Measurements from ENCODE around the gene DST.

DST gene

DNA sequence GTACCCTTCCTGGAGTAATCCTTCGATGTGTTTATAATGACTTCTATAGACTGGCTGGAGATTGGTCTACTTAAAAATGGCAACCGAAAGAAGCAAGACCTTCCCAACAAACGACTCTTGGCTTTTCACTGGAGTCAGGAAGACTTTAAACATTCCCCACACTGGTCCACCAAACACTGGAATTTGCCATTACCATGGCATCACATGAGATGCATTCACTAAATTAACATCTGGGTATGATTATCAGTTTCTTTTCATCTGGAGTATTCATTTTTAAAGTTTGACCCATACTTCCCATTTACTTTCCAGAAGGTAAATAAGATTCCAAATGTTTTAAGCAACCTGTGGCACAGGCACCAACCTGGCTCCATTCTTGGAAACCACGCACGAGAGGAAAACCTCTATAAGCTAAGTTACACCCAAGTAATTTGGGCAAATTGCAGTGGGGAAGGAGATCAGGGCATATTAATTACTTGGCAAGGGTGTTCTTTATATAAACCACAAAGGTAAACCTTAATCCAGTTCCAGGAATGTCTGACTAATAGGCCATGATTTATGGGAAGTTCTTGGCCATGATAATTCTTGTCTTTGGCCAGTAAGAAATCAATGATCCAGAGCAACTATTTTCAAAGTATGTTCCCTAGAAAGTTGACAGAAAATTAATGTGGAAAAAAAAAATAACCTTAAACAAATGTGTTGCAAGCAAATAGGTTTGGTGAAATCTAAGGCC lies 205.4 kb downstream of the DST start:
- H3K4me3 ChIP-seq (ENCODE audit: low read length), result no peak overlapping the region
- peak; percentile 23 for DNase-seq (ENCODE audit: low read depth)
- TF ChIP-seq, protein P1, sequence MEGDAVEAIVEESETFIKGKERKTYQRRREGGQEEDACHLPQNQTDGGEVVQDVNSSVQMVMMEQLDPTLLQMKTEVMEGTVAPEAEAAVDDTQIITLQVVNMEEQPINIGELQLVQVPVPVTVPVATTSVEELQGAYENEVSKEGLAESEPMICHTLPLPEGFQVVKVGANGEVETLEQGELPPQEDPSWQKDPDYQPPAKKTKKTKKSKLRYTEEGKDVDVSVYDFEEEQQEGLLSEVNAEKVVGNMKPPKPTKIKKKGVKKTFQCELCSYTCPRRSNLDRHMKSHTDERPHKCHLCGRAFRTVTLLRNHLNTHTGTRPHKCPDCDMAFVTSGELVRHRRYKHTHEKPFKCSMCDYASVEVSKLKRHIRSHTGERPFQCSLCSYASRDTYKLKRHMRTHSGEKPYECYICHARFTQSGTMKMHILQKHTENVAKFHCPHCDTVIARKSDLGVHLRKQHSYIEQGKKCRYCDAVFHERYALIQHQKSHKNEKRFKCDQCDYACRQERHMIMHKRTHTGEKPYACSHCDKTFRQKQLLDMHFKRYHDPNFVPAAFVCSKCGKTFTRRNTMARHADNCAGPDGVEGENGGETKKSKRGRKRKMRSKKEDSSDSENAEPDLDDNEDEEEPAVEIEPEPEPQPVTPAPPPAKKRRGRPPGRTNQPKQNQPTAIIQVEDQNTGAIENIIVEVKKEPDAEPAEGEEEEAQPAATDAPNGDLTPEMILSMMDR (conservative IDR thresholded peaks at IDR 0.05; ENCODE audit: low read length), result no peak

DNA sequence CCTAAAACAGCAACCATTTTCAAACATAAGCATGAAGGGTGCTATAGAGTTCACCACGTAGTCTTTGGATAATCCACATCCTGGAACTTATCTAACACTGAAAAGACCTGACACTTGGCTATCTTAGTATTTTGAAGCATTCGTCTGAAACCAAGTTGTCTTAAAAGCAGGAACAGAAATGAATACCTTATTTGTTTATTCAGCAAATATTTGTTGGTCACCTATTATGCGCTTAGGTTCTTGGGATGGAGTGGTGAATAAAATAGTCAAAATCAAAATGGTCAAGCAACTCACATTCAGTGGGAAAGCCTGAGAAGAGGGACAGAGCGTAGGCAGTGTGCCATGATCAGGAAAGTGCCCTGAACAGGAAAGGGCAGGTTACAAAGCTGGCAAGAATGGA lies 206.9 kb downstream of the DST start:
- no peak overlapping the region for H3K4me3 ChIP-seq (ENCODE audit: low read length)
- no peak for DNase-seq (ENCODE audit: low read depth)
- TF ChIP-seq, protein P1 (conservative IDR thresholded peaks at IDR 0.05; ENCODE audit: low read length), result no peak

DNA sequence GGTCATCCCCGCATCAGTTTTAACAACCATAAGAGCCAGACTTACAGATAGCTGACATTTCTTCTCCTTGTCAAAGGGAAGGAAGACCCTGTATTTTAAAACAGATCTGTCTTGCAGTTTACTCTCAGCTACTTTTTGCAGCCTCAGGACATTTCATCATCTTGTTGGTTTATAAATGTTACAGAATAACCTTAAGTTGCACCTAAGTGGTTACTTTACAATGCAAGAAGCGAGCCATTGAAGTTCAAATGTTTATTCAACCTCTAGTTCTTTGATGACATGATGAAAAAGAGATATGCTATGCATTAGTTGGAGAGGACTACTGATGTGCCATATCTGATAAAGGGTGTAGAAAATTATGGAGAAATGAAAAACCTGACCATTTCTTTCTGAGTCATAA lies 207.4 kb downstream of the DST start:
- DNase-seq (ENCODE audit: low read depth), result no peak
- no peak overlapping the region for H3K4me3 ChIP-seq (ENCODE audit: low read length)
- TF ChIP-seq, protein P1 (conservative IDR thresholded peaks at IDR 0.05; ENCODE audit: low read length), result no peak

DNA sequence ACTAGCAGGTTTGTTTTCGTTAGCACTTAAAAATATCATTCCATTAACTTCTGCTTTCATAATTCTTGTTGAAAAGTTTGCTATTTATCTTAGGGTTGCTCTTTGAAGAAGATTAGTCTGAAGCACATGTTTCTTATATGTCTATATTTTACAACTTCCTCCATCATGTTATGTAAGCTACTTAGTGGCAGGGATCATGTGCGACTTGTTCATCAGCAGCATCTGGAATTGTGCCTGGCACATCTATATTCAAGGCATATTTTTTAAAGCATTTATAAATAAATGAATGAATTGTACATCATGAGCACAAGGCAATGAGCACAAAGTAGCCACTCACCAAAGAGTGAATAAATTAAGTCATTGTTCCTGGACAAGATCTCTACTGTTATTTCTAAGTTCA lies 208.1 kb downstream of the DST start:
- no peak for DNase-seq (ENCODE audit: low read depth)
- TF ChIP-seq, protein P1 (conservative IDR thresholded peaks at IDR 0.05; ENCODE audit: low read length), result no peak
- H3K4me3 ChIP-seq (ENCODE audit: low read length), result no peak overlapping the region

DNA sequence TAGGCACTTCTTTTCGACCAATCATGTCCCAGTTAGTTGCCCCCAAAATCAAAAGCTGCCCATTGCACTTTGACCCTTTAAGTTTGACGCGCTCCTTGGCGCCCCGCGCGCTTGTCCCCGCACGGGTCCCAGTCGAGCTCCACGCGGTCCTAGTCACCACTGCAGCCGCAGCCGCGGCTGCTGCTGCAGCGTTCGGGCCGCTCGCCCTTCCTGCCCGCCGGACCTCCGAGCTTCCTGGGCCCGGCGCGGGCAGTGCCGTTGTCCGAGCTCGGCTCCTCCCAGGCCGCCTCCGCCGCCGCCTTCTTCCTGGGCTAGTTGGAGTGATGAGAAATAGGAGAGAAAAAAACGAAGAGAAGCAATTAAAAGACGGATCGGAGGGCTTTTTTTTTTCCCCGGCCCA lies 209.6 kb downstream of the DST start:
- TF ChIP-seq, protein P1 (conservative IDR thresholded peaks at IDR 0.05; ENCODE audit: low read length), result no peak
- H3K4me3 ChIP-seq (ENCODE audit: low read length), result no peak overlapping the region

DNA sequence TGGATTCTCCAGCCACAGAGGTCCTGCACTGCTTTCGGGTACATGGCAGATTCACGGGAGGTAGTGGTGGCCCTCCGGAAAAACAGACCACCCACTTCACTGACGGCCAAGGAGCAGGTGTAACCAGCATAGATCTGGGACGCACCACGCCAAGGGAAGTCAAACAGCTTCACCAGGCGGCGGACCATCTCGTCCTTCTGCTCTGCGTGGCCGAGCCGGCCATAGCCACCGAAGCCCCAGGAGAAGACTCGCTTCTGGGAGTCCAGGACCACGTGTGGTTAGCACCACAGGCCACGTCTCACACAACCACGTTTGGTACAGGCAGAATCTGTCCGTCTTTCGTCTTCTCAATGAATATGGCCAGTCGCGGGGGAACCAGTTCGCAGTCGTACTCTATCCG lies 210.5 kb downstream of the DST start:
- TF ChIP-seq, protein P1 (conservative IDR thresholded peaks at IDR 0.05; ENCODE audit: low read length), result no peak
- H3K4me3 ChIP-seq (ENCODE audit: low read length), result no peak overlapping the region
- no peak for DNase-seq (ENCODE audit: low read depth)

More for the DNA sequence above, 209.6 kb downstream of the DST start:
- no peak for DNase-seq (ENCODE audit: low read depth)
